Fibroblast of the aortic adventitia (primary cell): ENCODE results near the gene SLC38A10. TPM values are rescaled to one million over a fixed set of nuclear protein-coding genes. Genes with fewer than 3 reads are reported as not detected.
A peak's percentile ranks its signal among the peaks of the same experiment; 100 is the strongest.
"Not testable (repeated sequence)": the region's sequence is repeated elsewhere in the genome, so short reads cannot be mapped to it uniquely, and the experiment has no call there.

Experiments
- DNase-seq: peaks from one replicate; pipeline ENCODE4 v3.0.0-alpha.2; 2010; ENCODE audit warnings: low read depth
- H3K4me3 ChIP-seq: 2 replicates; pipeline ENCODE4 v1.5.1; 2011; ENCODE audit warnings: low read depth, mild to moderate bottlenecking, control low read depth, low read length, moderate library complexity
- CTCF ChIP-seq: IDR thresholded peaks from 2 replicates; pipeline ENCODE4 v1.5.1; 2011; ENCODE audit warnings: mild to moderate bottlenecking, low read length, control low read depth, inconsistent platforms; ENCODE audit not compliant: insufficient read depth
- total RNA-seq: library from RNA; depleted of rRNA; stranded (reverse); fragments of >200 nt; gene quantifications from 2 replicates; pipeline ENCODE4 v1.2.3, GENCODE V29; 2012; ENCODE audit warnings: low replicate concordance

The SLC38A10 gene
- total RNA-seq, 1 donor, result 49.5 TPM

- no peak overlapping the region for H3K4me3 ChIP-seq
- DNase-seq, result no peak
- no peak for TF ChIP-seq CTCF
Observed at GRCh38 chr17:81228420-81228819, 66.7 kb downstream of the SLC38A10 start.

- not testable (repeated sequence) for DNase-seq, H3K4me3 ChIP-seq
Observed at GRCh38 chr17:81227630-81228029, 67.5 kb downstream of the SLC38A10 start.

- no peak overlapping the region for H3K4me3 ChIP-seq
- no peak for DNase-seq
- no peak for TF ChIP-seq CTCF
Observed at GRCh38 chr17:81223762-81224130, 71.4 kb downstream of the SLC38A10 start.

- TF ChIP-seq CTCF, result no peak
- peak; percentile 97 for DNase-seq
- H3K4me3 ChIP-seq, result peak within 1 kb of the TSS; percentile 78
Observed at GRCh38 chr17:81222906-81223761, 72.0 kb downstream of the SLC38A10 start, which contains the start of gene CEP131. Gene CEP131, minus strand, starts transcription at chr17:81222965. Its CDS starts 2,909 bp downstream, at chr17:81220056.

- DNase-seq, result no peak
- H3K4me3 ChIP-seq, result peak overlapping the region; percentile 78
- TF ChIP-seq CTCF, result no peak
Observed at GRCh38 chr17:81222620-81222905, 72.5 kb downstream of the SLC38A10 start.

- peak overlapping the region; percentile 78 for H3K4me3 ChIP-seq
- DNase-seq, result no peak
- no peak for TF ChIP-seq CTCF
Observed at GRCh38 chr17:81221842-81222619, 73.1 kb downstream of the SLC38A10 start.

- DNase-seq, result no peak
- TF ChIP-seq CTCF, result no peak
- H3K4me3 ChIP-seq, result peak overlapping the region; percentile 78
Observed at GRCh38 chr17:81221371-81221841, 73.7 kb downstream of the SLC38A10 start.
